HuH-7 (cell line): ENCODE results near the gene PHPT1.
"Not testable (repeated sequence)": the region's sequence is repeated elsewhere in the genome, so short reads cannot be mapped to it uniquely, and the experiment has no call there.

Experiments used
- DNase-seq: peaks from one replicate; pipeline ENCODE4 v3.0.0; 2011; ENCODE audit warnings: low spot score

The PHPT1 gene

GRCh38 chr9:136849038-136849959 lies at the start of gene PHPT1:
TSS of gene PHPT1 (plus strand) at chr9:136849409. CDS start at chr9:136849431, 22 bp downstream.
- DNase-seq = peak; percentile 100

- DNase-seq = peak; percentile 89
Observed at GRCh38 chr9:136799854-136800657, 49.2 kb upstream of the PHPT1 start.

GRCh38 chr9:136802321-136802720 lies 46.9 kb upstream of the PHPT1 start:
- no peak for DNase-seq

GRCh38 chr9:136803009-136803550 lies 46.1 kb upstream of the PHPT1 start:
- DNase-seq = not testable (repeated sequence)

- no peak for DNase-seq
Observed at GRCh38 chr9:136803551-136804508, 45.4 kb upstream of the PHPT1 start.

GRCh38 chr9:136804509-136805206 lies 44.6 kb upstream of the PHPT1 start:
- DNase-seq = no peak

GRCh38 chr9:136805207-136805740 lies 43.9 kb upstream of the PHPT1 start:
- no peak for DNase-seq

GRCh38 chr9:136806067-136806466 lies 43.1 kb upstream of the PHPT1 start:
- no peak for DNase-seq

GRCh38 chr9:136806631-136807201 lies 42.5 kb upstream of the PHPT1 start:
- no peak for DNase-seq

GRCh38 chr9:136807281-136808074 lies 41.7 kb upstream of the PHPT1 start, which contains the start of gene RABL6:
TSS of gene RABL6 (plus strand) at chr9:136807948. CDS start at chr9:136808197, 249 bp downstream.
- DNase-seq = peak; percentile 96

- no peak for DNase-seq
Observed at GRCh38 chr9:136808075-136808805, 41.0 kb upstream of the PHPT1 start.

- no peak for DNase-seq
Observed at GRCh38 chr9:136808806-136809158, 40.4 kb upstream of the PHPT1 start.

- no peak for DNase-seq
Observed at GRCh38 chr9:136814725-136815421, 34.3 kb upstream of the PHPT1 start.

- DNase-seq = no peak
Observed at GRCh38 chr9:136815422-136815782, 33.8 kb upstream of the PHPT1 start.

GRCh38 chr9:136820971-136821825 lies 28.0 kb upstream of the PHPT1 start:
- no peak for DNase-seq

- DNase-seq = no peak
Observed at GRCh38 chr9:136821826-136822544, 27.2 kb upstream of the PHPT1 start.
